ENCODE results near the gene AFP.

The AFP gene

GRCh38 chr4:73501664-73502265 lies 65.7 kb downstream of the AFP start:
- Histone ChIP-seq H3K4me3 (ENCODE audit: low read depth, low read length) (no peak overlapping the region), H3K27me3 (ENCODE audit: control insufficient read depth, insufficient read depth, low read length) (no peaks in the 10 kb centered on the region), H3K4me1 (ENCODE audit: control insufficient read depth, insufficient read depth, low read length) (no peaks in the 10 kb centered on the region), H3K9me3 (ENCODE audit: control insufficient read depth, insufficient read depth, low read length) (no peaks in the 10 kb centered on the region), H3K36me3 (ENCODE audit: control insufficient read depth, insufficient read depth, low read length) (no peaks in the 10 kb centered on the region), H3K27ac (ENCODE audit: low read depth, low read length) (no peak overlapping the region), H3K9ac (ENCODE audit: low read depth, low read length) (no peak overlapping the region)

- H3K27ac ChIP-seq (ENCODE audit: low read depth, low read length) = no peak overlapping the region
- H3K4me1 ChIP-seq (ENCODE audit: control insufficient read depth, insufficient read depth, low read length) = no peaks in the 10 kb centered on the region
- no peak overlapping the region for H3K9ac ChIP-seq (ENCODE audit: low read depth, low read length)
- H3K9me3 ChIP-seq (ENCODE audit: control insufficient read depth, insufficient read depth, low read length) = no peaks in the 10 kb centered on the region
- no peaks in the 10 kb centered on the region for H3K27me3 ChIP-seq (ENCODE audit: control insufficient read depth, insufficient read depth, low read length)
- H3K36me3 ChIP-seq (ENCODE audit: control insufficient read depth, insufficient read depth, low read length) = no peaks in the 10 kb centered on the region
- no peak overlapping the region for H3K4me3 ChIP-seq (ENCODE audit: low read depth, low read length)
Measured at GRCh38 chr4:73505567-73505966, 69.5 kb downstream of the AFP start.
